ENCODE measurements around the gene IFNK.
"Not testable (repeated sequence)": the region's sequence is repeated elsewhere in the genome, so short reads cannot be mapped to it uniquely, and the experiment has no call there.

- not testable (repeated sequence) for TF ChIP-seq SUZ12 (IDR thresholded peaks at IDR 0.05; ENCODE audit: extremely low read depth, insufficient read depth, insufficient read length); YY1 (IDR thresholded peaks at IDR 0.05; ENCODE audit: insufficient read depth, insufficient read length)
Observed at GRCh38 chr9:27500902-27501301, 23.2 kb upstream of the IFNK start.

All from NT2/D1 (cell line).